ENCODE data around the gene KLK12.

KLK12 gene

GRCh38 chr19:51034704-51035103 is at the start of gene KLK12:
Gene KLK12 (minus strand): TSS chr19:51035002. CDS start chr19:51034621, 381 bp downstream.
- Mint-ChIP-seq H3K4me1 (no peaks in the 10 kb centered on the region), H3K4me3 (no peak within 1 kb of the TSS), H3K36me3 (no peaks in the 10 kb centered on the region), H3K9me3 (peaks cover 5% of the 10 kb centered on the region), H3K27ac (no peak within 1 kb of the TSS), H3K27me3 (peaks cover 24% of the 10 kb centered on the region)
- DNase-seq (ENCODE audit: low spot score in 2 of 2) (no peak), ATAC-seq (ENCODE audit: low read depth) (no peak)

GRCh38 chr19:51084505-51084904 is 49.7 kb upstream of the KLK12 start:
- Mint-ChIP-seq H3K9me3 (no peaks in the 10 kb centered on the region), H3K27me3 (peaks cover 18% of the 10 kb centered on the region), H3K27ac (no peak overlapping the region), H3K4me3 (no peak overlapping the region), H3K36me3 (peaks cover 12% of the 10 kb centered on the region), H3K4me1 (peaks cover 5% of the 10 kb centered on the region)
- ATAC-seq (ENCODE audit: low read depth) (no peak), DNase-seq (ENCODE audit: low spot score in 2 of 2) (no peak)

- H3K4me1 Mint-ChIP-seq: peaks cover 5% of the 10 kb centered on the region
These were observed 49.0 kb upstream of the KLK12 start for GRCh38 chr19:51083783-51084182.

GRCh38 chr19:51083181-51083580 is 48.4 kb upstream of the KLK12 start:
- H3K4me1 Mint-ChIP-seq: peaks cover 5% of the 10 kb centered on the region
- no peaks in the 10 kb centered on the region for H3K9me3 Mint-ChIP-seq
- H3K27me3 Mint-ChIP-seq: peaks cover 18% of the 10 kb centered on the region
- H3K36me3 Mint-ChIP-seq: peaks cover 10% of the 10 kb centered on the region
- ATAC-seq (ENCODE audit: low read depth) (no peak), DNase-seq (ENCODE audit: low spot score in 2 of 2) (no peak)
- H3K27ac Mint-ChIP-seq: no peak overlapping the region
- no peak overlapping the region for H3K4me3 Mint-ChIP-seq

More at GRCh38 chr19:51083783-51084182, 49.0 kb upstream of the KLK12 start:
- H3K4me3 Mint-ChIP-seq: no peak overlapping the region
- no peaks in the 10 kb centered on the region for H3K9me3 Mint-ChIP-seq
- DNase-seq (ENCODE audit: low spot score in 2 of 2): no peak
- H3K36me3 Mint-ChIP-seq: peaks cover 10% of the 10 kb centered on the region
- ATAC-seq (ENCODE audit: low read depth): no peak
- H3K27me3 Mint-ChIP-seq: peaks cover 18% of the 10 kb centered on the region
- H3K27ac Mint-ChIP-seq: no peak overlapping the region

- no peak within 1 kb of the TSS for H3K4me3 Mint-ChIP-seq
- H3K27me3 Mint-ChIP-seq: peaks cover 18% of the 10 kb centered on the region
- H3K9me3 Mint-ChIP-seq: no peaks in the 10 kb centered on the region
- peaks cover 5% of the 10 kb centered on the region for H3K4me1 Mint-ChIP-seq
- peaks cover 10% of the 10 kb centered on the region for H3K36me3 Mint-ChIP-seq
- DNase-seq (ENCODE audit: low spot score in 2 of 2): no peak
- no peak for ATAC-seq (ENCODE audit: low read depth)
- H3K27ac Mint-ChIP-seq: no peak within 1 kb of the TSS
These were observed 47.8 kb upstream of the KLK12 start, which contains the start of gene KLK14 for GRCh38 chr19:51082611-51083010. Gene KLK14 (minus strand): TSS chr19:51082887. CDS start chr19:51082614, 273 bp downstream.

- Mint-ChIP-seq H3K4me3 (no peak overlapping the region), H3K4me1 (peaks cover 5% of the 10 kb centered on the region), H3K27me3 (peaks cover 18% of the 10 kb centered on the region), H3K36me3 (peaks cover 3% of the 10 kb centered on the region), H3K9me3 (no peaks in the 10 kb centered on the region), H3K27ac (no peak overlapping the region)
- DNase-seq (ENCODE audit: low spot score in 2 of 2): no peak
- no peak for ATAC-seq (ENCODE audit: low read depth)
These were observed 46.7 kb upstream of the KLK12 start for GRCh38 chr19:51081476-51081875.

- Mint-ChIP-seq H3K36me3 (peaks cover 1% of the 10 kb centered on the region), H3K27me3 (peaks cover 21% of the 10 kb centered on the region), H3K4me1 (peaks cover 5% of the 10 kb centered on the region), H3K27ac (no peak overlapping the region), H3K9me3 (no peaks in the 10 kb centered on the region), H3K4me3 (no peak overlapping the region)
- DNase-seq (ENCODE audit: low spot score in 2 of 2) (no peak), ATAC-seq (ENCODE audit: low read depth) (no peak)
These were observed 44.8 kb upstream of the KLK12 start for GRCh38 chr19:51079481-51080110.

- no peak for DNase-seq (ENCODE audit: low spot score in 2 of 2)
- no peak for ATAC-seq (ENCODE audit: low read depth)
- H3K27me3 Mint-ChIP-seq: peaks cover 20% of the 10 kb centered on the region
- peaks cover 5% of the 10 kb centered on the region for H3K9me3 Mint-ChIP-seq
- peaks cover 5% of the 10 kb centered on the region for H3K4me1 Mint-ChIP-seq
- H3K27ac Mint-ChIP-seq: no peak overlapping the region
- H3K36me3 Mint-ChIP-seq: peaks cover 1% of the 10 kb centered on the region
- no peak overlapping the region for H3K4me3 Mint-ChIP-seq
These were observed 43.9 kb upstream of the KLK12 start for GRCh38 chr19:51078731-51079130.

- DNase-seq (ENCODE audit: low spot score in 2 of 2) (no peak), ATAC-seq (ENCODE audit: low read depth) (no peak)
- H3K36me3 Mint-ChIP-seq: peaks cover 1% of the 10 kb centered on the region
- H3K27ac Mint-ChIP-seq: no peak overlapping the region
- H3K27me3 Mint-ChIP-seq: peaks cover 14% of the 10 kb centered on the region
- peaks cover 5% of the 10 kb centered on the region for H3K9me3 Mint-ChIP-seq
- H3K4me1 Mint-ChIP-seq: peaks cover under 1% of the 10 kb centered on the region
- H3K4me3 Mint-ChIP-seq: no peak overlapping the region
These were observed 43.3 kb upstream of the KLK12 start for GRCh38 chr19:51078104-51078503.

- DNase-seq (ENCODE audit: low spot score in 2 of 2) (no peak), ATAC-seq (ENCODE audit: low read depth) (no peak)
- peaks cover 5% of the 10 kb centered on the region for H3K27me3 Mint-ChIP-seq
These were observed 41.9 kb upstream of the KLK12 start for GRCh38 chr19:51076631-51077213.

GRCh38 chr19:51075998-51076397 is 41.2 kb upstream of the KLK12 start:
- H3K27ac Mint-ChIP-seq: no peak overlapping the region
- peaks cover 5% of the 10 kb centered on the region for H3K9me3 Mint-ChIP-seq
- no peaks in the 10 kb centered on the region for H3K4me1 Mint-ChIP-seq
- peaks cover 1% of the 10 kb centered on the region for H3K36me3 Mint-ChIP-seq
- peaks cover 5% of the 10 kb centered on the region for H3K27me3 Mint-ChIP-seq
- no peak overlapping the region for H3K4me3 Mint-ChIP-seq
- ATAC-seq (ENCODE audit: low read depth) (no peak), DNase-seq (ENCODE audit: low spot score in 2 of 2) (no peak)

More at GRCh38 chr19:51076631-51077213, 41.9 kb upstream of the KLK12 start:
- Mint-ChIP-seq H3K9me3 (peaks cover 5% of the 10 kb centered on the region), H3K4me1 (no peaks in the 10 kb centered on the region), H3K27ac (no peak overlapping the region), H3K36me3 (peaks cover 1% of the 10 kb centered on the region), H3K4me3 (no peak overlapping the region)

GRCh38 chr19:51071095-51071405 is 36.2 kb upstream of the KLK12 start:
- Mint-ChIP-seq H3K9me3 (peaks cover 9% of the 10 kb centered on the region), H3K36me3 (peaks cover 4% of the 10 kb centered on the region), H3K4me1 (peaks cover under 1% of the 10 kb centered on the region), H3K27me3 (peaks cover 14% of the 10 kb centered on the region), H3K4me3 (no peak overlapping the region), H3K27ac (no peak overlapping the region)
- ATAC-seq (ENCODE audit: low read depth) (no peak), DNase-seq (ENCODE audit: low spot score in 2 of 2) (no peak)

- H3K9me3 Mint-ChIP-seq: peaks cover 9% of the 10 kb centered on the region
- H3K4me1 Mint-ChIP-seq: peaks cover 2% of the 10 kb centered on the region
- DNase-seq (ENCODE audit: low spot score in 2 of 2): no peak
- no peak for ATAC-seq (ENCODE audit: low read depth)
- H3K27ac Mint-ChIP-seq: no peak overlapping the region
- no peak overlapping the region for H3K4me3 Mint-ChIP-seq
- H3K36me3 Mint-ChIP-seq: peaks cover 6% of the 10 kb centered on the region
- peaks cover 17% of the 10 kb centered on the region for H3K27me3 Mint-ChIP-seq
These were observed 35.7 kb upstream of the KLK12 start for GRCh38 chr19:51070334-51071094.

GRCh38 chr19:51066393-51067186 is 31.8 kb upstream of the KLK12 start:
- Mint-ChIP-seq H3K36me3 (peaks cover 8% of the 10 kb centered on the region), H3K9me3 (peaks cover 5% of the 10 kb centered on the region), H3K4me1 (peaks cover 4% of the 10 kb centered on the region), H3K4me3 (no peak overlapping the region), H3K27ac (no peak overlapping the region), H3K27me3 (peaks cover 21% of the 10 kb centered on the region)
- DNase-seq (ENCODE audit: low spot score in 2 of 2) (no peak), ATAC-seq (ENCODE audit: low read depth) (no peak)
